HepG2 (cell line): Measurements from ENCODE around the gene HABP4. TPM values are rescaled to one million over a fixed set of nuclear protein-coding genes. Genes with fewer than 3 reads are reported as not detected.
A peak's percentile ranks its signal among the peaks of the same experiment; 100 is the strongest.

Experiments used
- AKAP8 ChIP-seq: sonication (generic); formaldehyde crosslinking; IDR thresholded peaks from 2 replicates; pipeline ENCODE4 v1.5.1; 2020; ENCODE audit warnings: mild to moderate bottlenecking, missing genetic modification reagents
- BRF2 ChIP-seq: sonication (generic); formaldehyde crosslinking; IDR thresholded peaks from 2 replicates; pipeline ENCODE4 v1.8.1; 2022; ENCODE audit warnings: mild to moderate bottlenecking, missing genetic modification reagents
- E2F2 ChIP-seq: sonication (generic); formaldehyde crosslinking; IDR thresholded peaks from 2 replicates; pipeline ENCODE4 v1.4.0; 2020; ENCODE audit warnings: missing genetic modification reagents, borderline replicate concordance
- ETS1 ChIP-seq: sonication (generic); formaldehyde crosslinking; IDR thresholded peaks from 2 replicates; pipeline ENCODE4 v1.4.0; 2020; ENCODE audit warnings: missing genetic modification reagents
- FOXK2 ChIP-seq: fragments of 450-650 bp; IDR thresholded peaks from 2 replicates; pipeline ENCODE4 v1.6.1; 2016
- GATA4 ChIP-seq: sonication (generic); IDR thresholded peaks from 2 replicates; pipeline ENCODE4 v1.6.1; 2016; ENCODE audit warnings: antibody characterized with exemption, low read depth, borderline replicate concordance
- HES4 ChIP-seq: sonication (generic); formaldehyde crosslinking; IDR thresholded peaks from 2 replicates; pipeline ENCODE4 v1.9.0; 2021; ENCODE audit warnings: mild to moderate bottlenecking, missing genetic modification reagents, borderline replicate concordance
- HMG20B ChIP-seq: conservative IDR thresholded peaks from 2 replicates; pipeline ENCODE4 v1.6.1; 2016; ENCODE audit warnings: missing genetic modification reagents, missing compliant biosample characterization
- HOMEZ ChIP-seq: IDR thresholded peaks from 2 replicates; pipeline ENCODE4 v1.6.1; 2016; ENCODE audit warnings: low read depth
- LBX2 ChIP-seq: sonication (generic); formaldehyde crosslinking; IDR thresholded peaks from 2 replicates; pipeline ENCODE4 v1.5.0; 2020; ENCODE audit warnings: missing genetic modification reagents, mild to moderate bottlenecking, borderline replicate concordance
- PAF1 ChIP-seq: IDR thresholded peaks from 2 replicates; pipeline ENCODE4 v1.6.1; 2016; ENCODE audit warnings: missing genetic modification reagents, missing compliant biosample characterization
- PRPF4 ChIP-seq: fragments of 200-400 bp; formaldehyde crosslinking; IDR thresholded peaks from 2 replicates; pipeline ENCODE4 v1.6.1; 2016; ENCODE audit warnings: low read length, low read depth; ENCODE audit not compliant: poor library complexity, severe bottlenecking
- SIN3B ChIP-seq: fragments of 150-350 bp; IDR thresholded peaks from 2 replicates; pipeline ENCODE4 v1.6.1; 2014; ENCODE audit warnings: low read length
- SOX5 ChIP-seq: IDR thresholded peaks from 2 replicates; pipeline ENCODE4 v1.6.1; 2016; ENCODE audit warnings: borderline replicate concordance
- TCF12 ChIP-seq, 2 experiments: fragments of 450-650 bp in 1 of 2; sonication (generic) in 1 of 2; formaldehyde crosslinking in 1 of 2; IDR thresholded peaks; 2 replicates each; pipeline versions ENCODE4 v1.6.1 to v1.8.0; 2017 to 2022; ENCODE audit warnings: antibody characterized with exemption in 1 of 2, mild to moderate bottlenecking in 1 of 2, missing genetic modification reagents in 1 of 2, moderate library complexity in 1 of 2
- TCF7L2 ChIP-seq: IDR thresholded peaks from 2 replicates; pipeline ENCODE4 v1.6.1; 2011; ENCODE audit warnings: mild to moderate bottlenecking, low read depth, low read length, moderate library complexity
- TP53 ChIP-seq: sonication (generic); formaldehyde crosslinking; conservative IDR thresholded peaks from 2 replicates; pipeline ENCODE4 v1.4.0; 2020; ENCODE audit warnings: missing genetic modification reagents
- XRCC5 ChIP-seq: fragments of 200-400 bp; formaldehyde crosslinking; optimal IDR thresholded peaks from 2 replicates; pipeline ENCODE3; 2017; ENCODE audit warnings: mild to moderate bottlenecking, low read length
- ZBTB21 ChIP-seq: sonication (generic); formaldehyde crosslinking; IDR thresholded peaks from 2 replicates; pipeline ENCODE4 v1.4.0; 2020; ENCODE audit warnings: missing genetic modification reagents
- ZFP36L1 ChIP-seq: sonication (generic); formaldehyde crosslinking; IDR thresholded peaks from 2 replicates; pipeline ENCODE4 v1.8.0; 2022; ENCODE audit warnings: mild to moderate bottlenecking, missing genetic modification reagents, moderate library complexity
- ZNF530 ChIP-seq: sonication (generic); formaldehyde crosslinking; IDR thresholded peaks from 2 replicates; pipeline ENCODE4 v1.5.0; 2020; ENCODE audit warnings: low read depth, mild to moderate bottlenecking, missing genetic modification reagents
- ZNF704 ChIP-seq: sonication (generic); formaldehyde crosslinking; IDR thresholded peaks from 2 replicates; pipeline ENCODE4 v1.8.1; 2023; ENCODE audit warnings: mild to moderate bottlenecking, inconsistent platforms, moderate library complexity, missing genetic modification reagents, borderline replicate concordance
- ZNF788 ChIP-seq: sonication (generic); formaldehyde crosslinking; IDR thresholded peaks from 2 replicates; pipeline ENCODE4 v1.5.0; 2020; ENCODE audit warnings: mild to moderate bottlenecking, missing genetic modification reagents, borderline replicate concordance
- polyA plus RNA-seq, 8 experiments: library from polyadenylated mRNA; depleted of rRNA in 3 of 8; stranded (reverse) in 7 of 8; unstranded in 1 of 8; fragments of >200 nt; fragmentation: Illumina TruSeq in 4 of 8; extraction: Trizol in 4 of 8; gene quantifications; 2 replicates each; pipeline versions ENCODE4 v1.2.1 to v1.2.3, GENCODE V29; 2011 to 2016; ENCODE audit warnings: low read depth in 4 of 8, missing spikeins in 1 of 8, mixed read lengths in 1 of 8; ENCODE audit not compliant: insufficient read depth in 1 of 8
- total RNA-seq, 5 experiments: library from RNA; depleted of rRNA; stranded (reverse); fragments of >200 nt; fragmentation: Illumina TruSeq; extraction: Trizol; gene quantifications; 2 replicates each; pipeline ENCODE4 v1.2.3, GENCODE V29; 2016; ENCODE audit warnings: low read depth in 1 of 5

The HABP4 gene
- total and polyA plus RNA-seq, 2 of the 13 experiments (the other 11 are each of a cell fraction or from before 2014, with no cell fraction given) = 14.3 to 26.6 TPM

- TF ChIP-seq BRF2 (CRISPR knock-in tag) (no peak), ZNF704 (CRISPR knock-in tag) (peak; percentile 68; the same call in 1 of the 2 replicates), HMG20B (CRISPR knock-in tag) (peak; percentile 38; the same call in 1 of the 2 replicates), TP53 (CRISPR knock-in tag) (no peak), ZNF788 (CRISPR knock-in tag) (peak; percentile 84; the same call in 1 of the 2 replicates), XRCC5 (no peak), LBX2 (CRISPR knock-in tag) (peak; percentile 91; the same call in 1 of the 2 replicates), E2F2 (CRISPR knock-in tag) (no peak), HES4 (no peak), HOMEZ (peak; percentile 40; the same call in 1 of the 2 replicates), TCF12 (IDR thresholded peaks at IDR 0.05) (no peak), TCF12 (CRISPR knock-in tag; IDR thresholded peaks at IDR 0.05) (no peak), SOX5 (CRISPR knock-in tag) (peak; percentile 80; the same call in 1 of the 2 replicates), ZNF530 (CRISPR knock-in tag) (no peak), ZBTB21 (CRISPR knock-in tag) (peak; percentile 38; the same call in 1 of the 2 replicates), ETS1 (CRISPR knock-in tag) (peak; percentile 66; the same call in 1 of the 2 replicates), AKAP8 (CRISPR knock-in tag) (0 out of 2 replicates have a peak, but pooled peaks have one; percentile 43), TCF7L2 (no peak), FOXK2 (no peak), PRPF4 (no peak), ZFP36L1 (CRISPR knock-in tag) (peak; percentile 86), SIN3B (no peak), GATA4 (peak; percentile 54; the same call in 1 of the 2 replicates), PAF1 (CRISPR knock-in tag) (no peak)
Measured at GRCh38 chr9:96436456-96437126, 13.4 kb upstream of the HABP4 start (continued).
